ENCODE results near the gene SKI. TPM values are rescaled to one million over a fixed set of nuclear protein-coding genes. Genes with fewer than 3 reads are reported as not detected.

The SKI gene
- total RNA-seq, 2 donors from 2014 or later = 135 to 138 TPM

DNA sequence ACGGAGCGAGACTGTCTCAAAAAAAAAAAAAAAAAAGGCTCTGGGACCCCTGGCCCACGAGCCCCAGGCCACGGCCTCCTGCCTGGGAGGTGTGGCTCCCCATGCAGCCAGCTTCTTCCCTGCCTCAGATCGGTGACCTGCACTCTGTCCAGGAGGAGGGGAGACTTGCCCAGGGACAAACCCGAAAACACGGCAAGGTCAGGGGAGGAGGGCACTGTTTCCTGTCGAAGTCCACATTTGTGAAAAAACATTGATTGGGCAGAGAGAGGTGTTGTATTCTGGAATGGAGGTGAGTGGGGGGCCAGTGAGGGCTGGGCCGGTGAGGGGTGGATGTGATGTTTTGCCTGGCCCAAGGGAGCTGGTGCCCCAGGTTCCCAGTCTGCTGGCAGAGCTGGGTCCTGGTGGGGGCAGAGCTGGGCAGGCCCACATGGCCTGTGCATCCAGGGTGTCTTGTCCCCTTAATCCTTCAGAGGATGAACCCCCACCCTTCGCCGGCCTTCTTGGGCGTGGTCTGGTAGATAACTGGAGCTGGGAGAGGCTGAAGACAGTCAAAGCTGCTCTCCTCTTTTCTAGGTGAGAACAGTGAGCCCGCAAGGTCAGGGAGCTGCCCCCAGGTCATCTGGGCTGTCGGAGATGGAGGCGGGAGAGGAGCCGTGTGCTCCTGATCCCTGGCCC, 21.2 kb upstream of the SKI start:
- Histone ChIP-seq H3K36me3 (no peaks in the 10 kb centered on the region), H3K27ac (peak overlapping the region; percentile 96 to 98), H3K9me3 (no peaks in the 10 kb centered on the region), H3K4me1 (ENCODE audit: control insufficient read depth in 1 of 2, low read depth in 2 of 2) (peaks cover 41 to 73% of the 10 kb centered on the region in 2 donors), H3K4me3 (peak overlapping the region; percentile 54), H3K27me3 (replicated peaks; ENCODE audit: insufficient read depth) (no peaks in the 10 kb centered on the region)
- DNase-seq (ENCODE audit: low spot score) (no peak), ATAC-seq (ENCODE audit: insufficient number of reproducible peaks, low FRiP score, low read depth) (no peak)
- TF ChIP-seq, protein P1, sequence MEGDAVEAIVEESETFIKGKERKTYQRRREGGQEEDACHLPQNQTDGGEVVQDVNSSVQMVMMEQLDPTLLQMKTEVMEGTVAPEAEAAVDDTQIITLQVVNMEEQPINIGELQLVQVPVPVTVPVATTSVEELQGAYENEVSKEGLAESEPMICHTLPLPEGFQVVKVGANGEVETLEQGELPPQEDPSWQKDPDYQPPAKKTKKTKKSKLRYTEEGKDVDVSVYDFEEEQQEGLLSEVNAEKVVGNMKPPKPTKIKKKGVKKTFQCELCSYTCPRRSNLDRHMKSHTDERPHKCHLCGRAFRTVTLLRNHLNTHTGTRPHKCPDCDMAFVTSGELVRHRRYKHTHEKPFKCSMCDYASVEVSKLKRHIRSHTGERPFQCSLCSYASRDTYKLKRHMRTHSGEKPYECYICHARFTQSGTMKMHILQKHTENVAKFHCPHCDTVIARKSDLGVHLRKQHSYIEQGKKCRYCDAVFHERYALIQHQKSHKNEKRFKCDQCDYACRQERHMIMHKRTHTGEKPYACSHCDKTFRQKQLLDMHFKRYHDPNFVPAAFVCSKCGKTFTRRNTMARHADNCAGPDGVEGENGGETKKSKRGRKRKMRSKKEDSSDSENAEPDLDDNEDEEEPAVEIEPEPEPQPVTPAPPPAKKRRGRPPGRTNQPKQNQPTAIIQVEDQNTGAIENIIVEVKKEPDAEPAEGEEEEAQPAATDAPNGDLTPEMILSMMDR (IDR thresholded peaks at IDR 0.05) = no peak

DNA sequence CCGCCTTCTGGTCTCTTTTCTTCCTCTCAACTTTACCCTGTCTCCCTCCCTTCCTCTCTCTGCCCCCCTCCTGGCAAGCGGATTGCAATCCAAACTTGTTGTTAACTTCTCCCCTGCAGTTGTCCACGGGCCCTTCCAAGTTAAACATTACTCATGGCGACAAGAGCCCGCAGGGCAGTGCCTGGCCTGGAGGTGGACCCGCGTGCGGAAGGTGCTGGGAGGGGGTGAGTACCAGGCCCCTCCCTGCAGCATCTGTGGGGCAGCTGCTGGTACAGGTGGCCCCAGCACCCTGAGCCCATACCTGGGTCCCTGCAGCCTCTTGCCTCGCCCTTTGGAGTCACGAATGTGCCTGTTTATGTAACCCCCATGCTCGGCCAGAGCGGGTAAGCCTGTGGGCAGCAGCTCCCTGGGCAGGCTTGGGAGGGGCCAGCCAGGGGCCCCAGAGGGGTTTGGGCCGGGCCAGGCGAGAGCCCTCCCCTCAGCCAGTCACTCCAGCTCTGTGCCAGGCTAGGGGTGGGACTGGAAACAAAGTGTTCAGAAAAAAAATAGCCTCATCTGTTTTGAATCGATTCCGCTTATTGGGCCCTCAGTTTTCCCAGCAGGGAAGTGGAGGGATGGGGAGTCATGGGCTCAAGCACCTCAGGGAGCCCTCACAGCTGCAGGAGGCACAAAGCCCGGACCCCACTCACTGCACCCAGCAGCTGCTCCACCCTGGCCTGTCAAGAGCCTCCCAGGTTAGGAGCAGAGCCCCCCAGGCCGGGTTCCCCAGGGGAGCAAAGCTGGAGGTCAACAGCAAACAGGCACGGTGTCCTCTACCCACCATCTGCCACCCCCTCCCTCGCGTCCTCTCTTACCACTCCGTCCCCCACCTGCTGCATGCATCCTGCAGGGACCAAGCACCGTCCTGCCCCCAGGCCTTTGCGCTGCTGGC, 19.5 kb upstream of the SKI start:
- H3K4me3 ChIP-seq = peak overlapping the region; percentile 64
- H3K27ac ChIP-seq = peak overlapping the region; percentile 96 to 98
- DNase-seq (ENCODE audit: low spot score) = peak; percentile 94
- TF ChIP-seq, protein P1 (IDR thresholded peaks at IDR 0.05) = peak; percentile 25
- H3K4me1 ChIP-seq (ENCODE audit: control insufficient read depth in 1 of 2, low read depth in 2 of 2) = peaks cover 53 to 83% of the 10 kb centered on the region in 2 donors
- ATAC-seq (ENCODE audit: insufficient number of reproducible peaks, low FRiP score, low read depth) = peak; percentile 59
- no peaks in the 10 kb centered on the region for H3K27me3 ChIP-seq (replicated peaks; ENCODE audit: insufficient read depth)
- H3K36me3 ChIP-seq = no peaks in the 10 kb centered on the region
- H3K9me3 ChIP-seq = no peaks in the 10 kb centered on the region

DNA sequence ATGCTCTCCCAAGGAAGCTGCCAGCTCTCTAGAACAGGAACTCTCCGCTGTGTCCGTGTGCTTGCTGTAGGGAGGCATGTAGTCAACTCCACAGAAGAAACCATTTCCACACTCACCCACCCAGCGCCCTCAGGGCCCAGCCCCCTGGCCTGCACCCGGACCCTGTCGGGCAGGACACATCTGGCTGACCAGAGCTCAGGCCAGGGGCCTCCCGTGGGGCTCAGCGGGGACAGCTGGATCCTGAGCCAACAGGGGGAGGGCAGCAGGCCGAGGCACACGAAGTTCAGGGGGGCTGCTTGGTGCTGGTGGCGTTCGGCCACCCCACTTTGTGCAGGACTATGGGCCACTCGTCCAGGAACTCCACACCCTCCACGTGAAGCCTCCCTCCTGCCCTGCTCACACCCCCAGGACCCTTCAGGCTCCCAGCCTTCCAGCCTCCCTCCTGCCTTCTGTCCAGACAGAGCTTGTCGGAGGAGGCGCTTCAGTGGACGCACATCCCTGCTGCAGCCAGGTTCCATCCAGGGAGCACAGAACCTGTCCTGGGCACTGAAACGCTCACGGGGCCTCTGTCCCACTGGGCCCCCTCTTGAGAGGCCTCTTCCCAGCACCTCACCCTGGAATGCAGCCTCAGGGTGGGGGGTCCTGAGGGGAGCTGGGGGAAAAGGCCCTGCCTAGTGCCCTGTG, 18.6 kb upstream of the SKI start:
- Histone ChIP-seq H3K4me3 (peak overlapping the region; percentile 64), H3K36me3 (no peaks in the 10 kb centered on the region), H3K27ac (peak overlapping the region; percentile 96 to 98), H3K27me3 (replicated peaks; ENCODE audit: insufficient read depth) (no peaks in the 10 kb centered on the region), H3K9me3 (no peaks in the 10 kb centered on the region), H3K4me1 (ENCODE audit: control insufficient read depth in 1 of 2, low read depth in 2 of 2) (peaks cover 57 to 86% of the 10 kb centered on the region in 2 donors)
- DNase-seq (ENCODE audit: low spot score) = no peak
- TF ChIP-seq, protein P1 (IDR thresholded peaks at IDR 0.05) = no peak
- no peak for ATAC-seq (ENCODE audit: insufficient number of reproducible peaks, low FRiP score, low read depth)

DNA sequence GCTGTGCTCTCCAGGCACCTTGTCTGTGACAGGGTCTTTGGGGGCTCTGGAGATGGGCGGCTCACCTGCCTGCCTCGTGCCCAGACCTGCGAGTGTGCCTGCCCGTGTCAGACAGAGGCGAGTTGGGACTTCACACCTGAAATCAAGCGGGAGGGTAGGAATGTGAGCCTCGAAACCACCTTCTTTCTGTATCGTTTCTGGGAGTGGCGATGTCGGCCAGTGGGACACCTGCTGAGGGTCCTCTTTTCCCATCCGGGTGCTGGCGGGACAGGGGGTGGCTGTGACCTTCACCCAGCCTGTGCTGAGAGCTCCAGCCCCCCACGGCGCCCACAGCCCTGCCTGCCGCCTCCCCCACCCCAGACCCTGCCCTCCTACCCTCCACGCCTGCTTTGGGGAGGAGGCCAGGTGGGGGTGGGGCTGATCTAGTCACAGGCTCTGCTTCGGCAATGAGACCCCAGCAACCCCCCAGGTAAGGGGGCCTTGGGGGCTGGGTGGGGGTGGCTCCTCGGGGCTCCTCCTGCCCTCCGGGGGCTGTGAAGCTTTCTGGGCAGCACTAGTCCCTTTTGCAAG, 17.9 kb upstream of the SKI start:
- H3K4me1 ChIP-seq (ENCODE audit: control insufficient read depth in 1 of 2, low read depth in 2 of 2) = peaks cover 63 to 92% of the 10 kb centered on the region in 2 donors
- H3K27me3 ChIP-seq (replicated peaks; ENCODE audit: insufficient read depth) = no peaks in the 10 kb centered on the region
- no peak for DNase-seq (ENCODE audit: low spot score)
- ATAC-seq (ENCODE audit: insufficient number of reproducible peaks, low FRiP score, low read depth) = no peak
- TF ChIP-seq, protein P1 (IDR thresholded peaks at IDR 0.05) = no peak
- H3K9me3 ChIP-seq = no peaks in the 10 kb centered on the region
- no peaks in the 10 kb centered on the region for H3K36me3 ChIP-seq
- H3K27ac ChIP-seq = peak overlapping the region; percentile 96 to 98
- no peak overlapping the region for H3K4me3 ChIP-seq

All from thoracic aorta (tissue), 2 donors.